Coronary artery (tissue), 2 donors: Measurements from ENCODE around the gene IFT81.

Experiments
- DNase-seq: peaks from one replicate; pipeline ENCODE4 v3.0.0-alpha.2; 2017; ENCODE audit warnings: low spot score
- H3K27ac ChIP-seq, 2 donors: fragments of 200-600 bp; sonication (generic); one replicate each; pipeline ENCODE4 v1.5.1; 2016 to 2019
- H3K4me3 ChIP-seq: fragments of 200-600 bp; sonication (generic); 2 replicates; pipeline ENCODE4 v1.5.1; 2016; ENCODE audit warnings: mild to moderate bottlenecking, moderate library complexity
- CTCF ChIP-seq: fragments of 200-600 bp; sonication (generic); IDR thresholded peaks from one replicate; pipeline ENCODE4 v1.5.1; 2019; ENCODE audit warnings: antibody characterized with exemption

Gene IFT81

GRCh38 chr12:110228756-110229155 lies 104.6 kb downstream of the IFT81 start:
- Histone ChIP-seq H3K27ac (no peak overlapping the region), H3K4me3 (no peak overlapping the region)
- DNase-seq = no peak
- no peak for TF ChIP-seq CTCF

- H3K27ac ChIP-seq = no peak overlapping the region
- no peak for DNase-seq
- no peak overlapping the region for H3K4me3 ChIP-seq
- no peak for TF ChIP-seq CTCF
Measured at GRCh38 chr12:110229409-110229808, 105.3 kb downstream of the IFT81 start.

GRCh38 chr12:110230655-110231054 lies 106.5 kb downstream of the IFT81 start:
- no peak for TF ChIP-seq CTCF
- DNase-seq = no peak
- Histone ChIP-seq H3K27ac (no peak overlapping the region), H3K4me3 (no peak overlapping the region)

- H3K27ac ChIP-seq = peak overlapping the region in 1 of 2 donors; percentile 43
- no peak for DNase-seq
- no peak for TF ChIP-seq CTCF
- H3K4me3 ChIP-seq = no peak overlapping the region
Measured at GRCh38 chr12:110233212-110233903, 109.2 kb downstream of the IFT81 start.

- TF ChIP-seq CTCF = no peak
- no peak overlapping the region for H3K4me3 ChIP-seq
- no peak for DNase-seq
- H3K27ac ChIP-seq = peak overlapping the region; percentile 43 to 69
Measured at GRCh38 chr12:110234331-110234751, 110.2 kb downstream of the IFT81 start.

GRCh38 chr12:110234755-110235154 lies 110.6 kb downstream of the IFT81 start:
- peak overlapping the region; percentile 43 to 69 for H3K27ac ChIP-seq

More at GRCh38 chr12:110234755-110235154, 110.6 kb downstream of the IFT81 start:
- no peak for DNase-seq
- TF ChIP-seq CTCF = no peak
- no peak overlapping the region for H3K4me3 ChIP-seq
